Measurements from ENCODE around the gene SEC22C.

The SEC22C gene

DNA sequence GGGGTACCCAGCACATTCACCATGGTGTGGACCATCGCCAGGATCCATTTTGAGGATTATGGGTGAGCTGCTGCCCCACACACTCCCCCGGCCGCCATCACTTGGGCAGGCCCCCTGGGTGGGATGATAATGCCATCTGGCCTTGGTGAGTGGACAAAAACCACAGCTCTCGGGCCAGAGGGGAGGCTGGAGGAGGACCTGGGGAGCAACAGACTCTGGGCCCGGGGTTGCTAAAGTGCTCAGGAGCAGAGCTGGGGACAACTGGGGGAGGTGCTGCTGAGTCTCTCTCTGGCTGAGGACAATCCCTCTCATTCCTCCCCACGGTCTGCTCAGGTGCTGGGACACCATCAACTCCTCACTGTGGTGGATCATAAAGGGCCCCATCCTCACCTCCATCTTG is 50.3 kb downstream of the SEC22C start:
- H3K9me3 Mint-ChIP-seq, result no peaks in the 10 kb centered on the region
- no peak overlapping the region for H3K27ac Mint-ChIP-seq
- H3K4me1 Mint-ChIP-seq, result peaks cover 65% of the 10 kb centered on the region
- H3K4me3 Mint-ChIP-seq, result no peak overlapping the region
- H3K36me3 Mint-ChIP-seq, result no peaks in the 10 kb centered on the region
- no peak for DNase-seq (ENCODE audit: low spot score in 2 of 2)
- no peak for ATAC-seq

- Mint-ChIP-seq H3K4me3 (no peak overlapping the region), H3K9me3 (no peaks in the 10 kb centered on the region), H3K36me3 (no peaks in the 10 kb centered on the region), H3K4me1 (peaks cover 69% of the 10 kb centered on the region), H3K27ac (no peak overlapping the region)
- DNase-seq (ENCODE audit: low spot score in 2 of 2) (no peak), ATAC-seq (no peak)
Measured at GRCh38 chr3:42530073-42530472, 51.7 kb downstream of the SEC22C start.

DNA sequence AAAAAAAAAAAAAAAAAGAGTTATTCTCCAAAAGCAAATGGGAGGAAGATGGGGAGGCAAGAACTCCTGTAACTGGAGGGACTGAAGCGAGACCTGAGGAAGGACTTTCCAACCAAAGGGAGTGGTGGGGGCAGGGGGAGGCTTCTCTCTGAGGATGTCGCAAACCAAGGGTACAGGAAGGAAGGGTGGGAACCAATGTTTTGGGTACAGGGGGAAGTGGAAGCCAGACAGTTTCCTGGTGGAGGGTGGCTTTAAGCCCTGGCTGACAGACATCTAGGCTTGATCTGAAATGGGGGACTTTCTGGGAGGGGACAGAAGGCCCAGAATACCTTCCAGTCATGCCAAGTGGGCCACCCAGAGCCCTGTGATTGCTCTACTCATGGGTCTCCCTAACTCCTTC is 52.3 kb downstream of the SEC22C start:
- Mint-ChIP-seq H3K4me3 (no peak overlapping the region), H3K9me3 (no peaks in the 10 kb centered on the region), H3K27ac (peak overlapping the region; percentile 29), H3K4me1 (peaks cover 69% of the 10 kb centered on the region), H3K36me3 (no peaks in the 10 kb centered on the region)
- ATAC-seq (no peak), DNase-seq (ENCODE audit: low spot score in 2 of 2) (no peak)

- ATAC-seq, result no peak
- H3K36me3 Mint-ChIP-seq, result no peaks in the 10 kb centered on the region
- H3K9me3 Mint-ChIP-seq, result no peaks in the 10 kb centered on the region
- H3K4me3 Mint-ChIP-seq, result no peak overlapping the region
- no peak for DNase-seq (ENCODE audit: low spot score in 2 of 2)
- peaks cover 56% of the 10 kb centered on the region for H3K4me1 Mint-ChIP-seq
- peak overlapping the region; percentile 75 for H3K27ac Mint-ChIP-seq
Measured at GRCh38 chr3:42527368-42527917, 54.3 kb downstream of the SEC22C start.

DNA sequence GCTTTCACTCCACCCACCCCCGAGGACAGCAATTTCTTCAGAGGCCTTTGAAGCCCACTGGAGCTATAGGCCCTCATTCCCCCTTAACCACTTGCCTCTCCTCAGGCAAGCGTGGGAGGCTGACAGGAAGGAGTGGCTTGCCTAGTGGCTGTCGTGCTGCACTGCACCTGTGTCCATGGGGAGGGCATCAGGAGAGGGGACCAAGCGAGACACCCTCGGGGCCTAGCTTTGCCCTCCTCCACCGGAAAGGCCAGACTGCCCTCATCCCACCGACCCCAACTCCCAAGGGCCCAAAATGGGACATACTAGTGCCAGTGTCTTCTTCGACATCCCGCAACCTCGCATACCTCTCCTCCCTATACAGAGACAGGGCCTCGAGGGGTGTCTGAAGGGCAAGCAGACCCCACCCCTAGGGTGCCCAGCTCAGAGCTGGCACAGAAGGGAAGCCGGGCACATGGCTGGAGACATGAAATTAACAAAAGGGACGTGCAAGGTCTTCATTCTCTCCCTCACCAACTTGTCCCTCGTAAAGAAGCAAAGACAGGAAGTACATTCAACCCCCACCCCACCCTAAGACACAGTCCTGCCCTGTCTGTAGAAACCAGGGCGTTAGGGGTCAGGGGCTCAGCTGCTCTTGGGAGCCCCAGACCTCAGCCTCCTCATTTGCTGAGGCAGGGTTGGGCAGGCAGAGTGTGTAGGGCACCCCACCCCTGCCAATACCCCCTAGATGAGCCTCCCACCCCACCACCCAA is 55.0 kb downstream of the SEC22C start:
- ATAC-seq, result peak; percentile 71
- H3K27ac Mint-ChIP-seq, result peak overlapping the region; percentile 75
- no peaks in the 10 kb centered on the region for H3K36me3 Mint-ChIP-seq
- no peak overlapping the region for H3K4me3 Mint-ChIP-seq
- DNase-seq (ENCODE audit: low spot score in 2 of 2), result peak in 1 of 2 donors; percentile 17
- H3K9me3 Mint-ChIP-seq, result no peaks in the 10 kb centered on the region
- H3K4me1 Mint-ChIP-seq, result peaks cover 50% of the 10 kb centered on the region

GRCh38 chr3:42525736-42526345 is 55.9 kb downstream of the SEC22C start:
- no peaks in the 10 kb centered on the region for H3K9me3 Mint-ChIP-seq
- DNase-seq (ENCODE audit: low spot score in 2 of 2), result no peak
- peaks cover 40% of the 10 kb centered on the region for H3K4me1 Mint-ChIP-seq
- H3K4me3 Mint-ChIP-seq, result no peak overlapping the region
- no peak for ATAC-seq
- no peaks in the 10 kb centered on the region for H3K36me3 Mint-ChIP-seq
- H3K27ac Mint-ChIP-seq, result no peak overlapping the region

DNA sequence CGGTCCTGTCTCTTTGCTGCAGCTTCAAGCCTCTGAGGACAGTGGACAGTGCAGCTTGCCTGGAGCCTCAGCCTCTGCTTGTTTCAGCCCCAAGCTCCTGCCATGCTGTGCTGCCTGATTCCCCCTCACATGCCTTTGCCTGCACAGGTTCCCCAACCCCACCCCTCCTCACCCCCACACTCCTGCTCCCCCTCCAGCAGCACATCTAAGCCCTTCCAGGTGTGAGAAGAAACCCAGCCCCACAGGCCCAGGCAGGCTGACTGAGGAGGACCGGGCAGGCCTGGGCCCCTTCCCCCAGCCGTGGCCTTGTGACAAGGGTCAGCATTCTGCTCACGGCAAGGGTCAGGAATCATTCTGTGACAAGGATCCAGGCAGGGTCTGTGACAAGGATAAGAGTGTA is 56.6 kb downstream of the SEC22C start:
- H3K27ac Mint-ChIP-seq, result no peak overlapping the region
- no peaks in the 10 kb centered on the region for H3K36me3 Mint-ChIP-seq
- DNase-seq (ENCODE audit: low spot score in 2 of 2), result no peak
- no peaks in the 10 kb centered on the region for H3K9me3 Mint-ChIP-seq
- H3K4me1 Mint-ChIP-seq, result peaks cover 38% of the 10 kb centered on the region
- no peak overlapping the region for H3K4me3 Mint-ChIP-seq
- no peak for ATAC-seq

DNA sequence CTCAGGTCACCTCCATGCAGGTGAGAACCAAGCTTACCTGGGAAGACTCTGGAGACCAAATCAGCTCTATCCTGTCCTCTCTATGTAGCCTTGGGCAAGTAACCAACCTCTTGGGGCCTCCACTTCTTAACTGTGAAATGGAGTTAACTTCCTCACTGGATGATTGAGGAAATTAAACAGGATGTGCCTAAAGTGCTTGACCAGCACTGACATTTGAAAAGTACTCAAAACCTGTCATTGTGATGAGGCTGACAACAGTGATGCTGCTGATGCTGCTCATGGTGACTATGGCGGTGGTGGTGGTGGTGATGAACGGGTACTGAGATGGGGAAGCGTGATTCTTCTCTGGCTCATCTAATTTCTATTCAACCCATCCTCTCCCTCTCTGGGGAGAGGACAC is 57.0 kb downstream of the SEC22C start:
- DNase-seq (ENCODE audit: low spot score in 2 of 2) (no peak), ATAC-seq (no peak)
- H3K4me3 Mint-ChIP-seq, result no peak overlapping the region
- no peak overlapping the region for H3K27ac Mint-ChIP-seq
- H3K36me3 Mint-ChIP-seq, result no peaks in the 10 kb centered on the region
- peaks cover 38% of the 10 kb centered on the region for H3K4me1 Mint-ChIP-seq
- no peaks in the 10 kb centered on the region for H3K9me3 Mint-ChIP-seq

GRCh38 chr3:42520906-42521305 is 60.9 kb downstream of the SEC22C start:
- H3K9me3 Mint-ChIP-seq, result no peaks in the 10 kb centered on the region
- H3K36me3 Mint-ChIP-seq, result no peaks in the 10 kb centered on the region
- ATAC-seq, result no peak
- H3K4me1 Mint-ChIP-seq, result peaks cover 18% of the 10 kb centered on the region
- no peak overlapping the region for H3K4me3 Mint-ChIP-seq
- H3K27ac Mint-ChIP-seq, result no peak overlapping the region
- no peak for DNase-seq (ENCODE audit: low spot score in 2 of 2)

- DNase-seq (ENCODE audit: low spot score in 2 of 2) (no peak), ATAC-seq (no peak)
- Mint-ChIP-seq H3K36me3 (no peaks in the 10 kb centered on the region), H3K4me3 (no peak overlapping the region), H3K9me3 (no peaks in the 10 kb centered on the region), H3K4me1 (peaks cover 18% of the 10 kb centered on the region), H3K27ac (peak overlapping the region; percentile 74)
Measured at GRCh38 chr3:42520336-42520735, 61.4 kb downstream of the SEC22C start.

GRCh38 chr3:42519568-42519962 is 62.2 kb downstream of the SEC22C start:
- H3K27ac Mint-ChIP-seq, result peak overlapping the region; percentile 74
- H3K9me3 Mint-ChIP-seq, result no peaks in the 10 kb centered on the region
- no peak overlapping the region for H3K4me3 Mint-ChIP-seq
- H3K4me1 Mint-ChIP-seq, result peaks cover 18% of the 10 kb centered on the region
- ATAC-seq (peak; percentile 93), DNase-seq (ENCODE audit: low spot score in 2 of 2) (no peak)
- no peaks in the 10 kb centered on the region for H3K36me3 Mint-ChIP-seq

- H3K4me1 Mint-ChIP-seq, result peaks cover 18% of the 10 kb centered on the region
- DNase-seq (ENCODE audit: low spot score in 2 of 2), result no peak
- no peaks in the 10 kb centered on the region for H3K36me3 Mint-ChIP-seq
- no peak overlapping the region for H3K4me3 Mint-ChIP-seq
- no peak for ATAC-seq
- peak overlapping the region; percentile 74 for H3K27ac Mint-ChIP-seq
- no peaks in the 10 kb centered on the region for H3K9me3 Mint-ChIP-seq
Measured at GRCh38 chr3:42518800-42519567, 62.8 kb downstream of the SEC22C start.

GRCh38 chr3:42517117-42517516 is 64.7 kb downstream of the SEC22C start:
- no peaks in the 10 kb centered on the region for H3K9me3 Mint-ChIP-seq
- DNase-seq (ENCODE audit: low spot score in 2 of 2) (no peak), ATAC-seq (no peak)
- peaks cover 18% of the 10 kb centered on the region for H3K4me1 Mint-ChIP-seq
- H3K4me3 Mint-ChIP-seq, result no peak overlapping the region
- no peak overlapping the region for H3K27ac Mint-ChIP-seq
- H3K36me3 Mint-ChIP-seq, result no peaks in the 10 kb centered on the region

DNA sequence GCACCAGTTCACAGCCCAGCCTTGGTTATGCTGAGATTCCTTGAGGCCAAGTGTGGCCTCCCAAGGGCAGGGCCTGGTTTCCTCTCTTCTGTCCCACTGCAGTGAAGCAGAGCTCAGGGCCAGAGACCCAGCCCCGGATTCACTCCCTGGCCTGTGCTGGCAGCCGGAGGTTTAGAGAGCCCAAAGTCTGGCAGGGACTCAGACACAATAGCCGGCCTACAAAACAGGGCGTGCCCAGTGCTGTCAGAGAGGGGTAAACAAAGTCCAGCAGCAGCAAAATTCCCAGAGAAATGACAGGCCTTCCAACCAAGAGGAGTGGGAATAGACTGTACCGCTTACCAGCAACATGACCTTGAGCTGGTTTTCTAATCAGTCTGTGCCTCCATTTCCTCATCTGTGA is 65.3 kb downstream of the SEC22C start:
- Mint-ChIP-seq H3K27ac (peak overlapping the region; percentile 11), H3K4me1 (peaks cover 18% of the 10 kb centered on the region), H3K9me3 (no peaks in the 10 kb centered on the region), H3K4me3 (no peak overlapping the region), H3K36me3 (no peaks in the 10 kb centered on the region)
- DNase-seq (ENCODE audit: low spot score in 2 of 2), result no peak
- ATAC-seq, result no peak

DNA sequence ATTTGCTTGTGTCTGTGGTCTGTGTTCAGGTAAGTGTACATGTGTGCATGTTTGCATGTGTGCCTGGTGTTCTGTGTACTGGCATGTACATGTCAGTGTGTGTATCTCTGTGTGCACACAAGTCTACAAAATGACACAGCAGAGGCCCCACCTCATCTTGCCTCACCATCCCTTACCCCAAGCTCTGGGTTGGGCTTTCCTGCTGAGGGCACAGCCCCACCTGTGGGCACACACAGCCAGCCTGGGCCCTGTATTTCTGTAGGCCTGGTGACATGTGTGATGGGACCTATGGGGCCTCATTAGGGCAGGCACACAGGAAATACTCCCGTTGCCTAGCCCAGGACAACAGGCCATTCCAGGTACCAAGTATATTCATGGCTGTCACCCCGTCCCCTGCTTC is 65.8 kb downstream of the SEC22C start:
- H3K9me3 Mint-ChIP-seq, result no peaks in the 10 kb centered on the region
- H3K4me1 Mint-ChIP-seq, result peaks cover 18% of the 10 kb centered on the region
- H3K4me3 Mint-ChIP-seq, result no peak overlapping the region
- DNase-seq (ENCODE audit: low spot score in 2 of 2) (no peak), ATAC-seq (no peak)
- no peaks in the 10 kb centered on the region for H3K36me3 Mint-ChIP-seq
- H3K27ac Mint-ChIP-seq, result peak overlapping the region; percentile 11
